IMR-90 (cell line): Measurements from ENCODE around the gene MRPS25. TPM values are rescaled to one million over a fixed set of nuclear protein-coding genes. Genes with fewer than 3 reads are reported as not detected.

Experiments used
- ATAC-seq: fragments of 200-7000 bp; cut with Tn5 transposase; 2 replicates; pipeline ENCODE4 v1.9.1; 2020; ENCODE audit warnings: low read depth, mild to moderate bottlenecking, moderate library complexity
- BruUV-seq: library from RNA; stranded (reverse); fragments of 400-500 nt; replicated peaks from 2 replicates; lab custom pipeline; 2021; lab: Mats Ljungman, UMichigan
- CTCF ChIA-PET: fragments of 300-600 bp; formaldehyde crosslinking; extraction: SDS; loops from one replicate; lab custom pipeline; 2021; ENCODE audit warnings: antibody characterized with exemption; lab: Yijun Ruan, JAX
- POLR2A ChIA-PET: fragments of 300-600 bp; sonication (Branson Sonifier 250); formaldehyde crosslinking; loops from one replicate; lab custom pipeline; 2022; ENCODE audit warnings: antibody characterized with exemption; ENCODE audit not compliant: unreplicated experiment; lab: Charles Lee
- DNase-seq: peaks from one replicate; pipeline ENCODE4 v3.0.0; 2013
- H2AFZ ChIP-seq: replicated peaks from 2 replicates; pipeline ENCODE3; 2013; ENCODE audit warnings: low read length, mild to moderate bottlenecking; ENCODE audit not compliant: poor library complexity
- H2AK5ac ChIP-seq: 2 replicates; pipeline ENCODE4 v1.6.1; 2013; ENCODE audit warnings: low read depth, low read length, inconsistent platforms
- H2AK9ac ChIP-seq: replicated peaks from 2 replicates; pipeline ENCODE3; 2013; ENCODE audit warnings: mild to moderate bottlenecking, low read depth, low read length, moderate library complexity; ENCODE audit not compliant: poor library complexity
- H2BK120ac ChIP-seq: 2 replicates; pipeline ENCODE4 v1.6.1; 2013; ENCODE audit warnings: low read depth, low read length, inconsistent platforms
- H2BK15ac ChIP-seq: 3 replicates; pipeline ENCODE4 v1.6.1; 2013; ENCODE audit warnings: low read depth, low read length, inconsistent platforms
- H2BK20ac ChIP-seq: 2 replicates; pipeline ENCODE4 v1.6.1; 2013; ENCODE audit warnings: low read depth, mild to moderate bottlenecking, inconsistent platforms, low read length, moderate library complexity
- H2BK5ac ChIP-seq: 2 replicates; pipeline ENCODE4 v1.6.1; 2013; ENCODE audit warnings: mild to moderate bottlenecking, low read depth, low read length, inconsistent platforms; ENCODE audit not compliant: poor library complexity, severe bottlenecking
- H3K14ac ChIP-seq: replicated peaks from 2 replicates; pipeline ENCODE4 v1.6.1; 2013; ENCODE audit warnings: low read depth, low read length, inconsistent platforms
- H3K18ac ChIP-seq: 2 replicates; pipeline ENCODE4 v1.6.1; 2013; ENCODE audit warnings: low read depth, low read length, control low read depth
- H3K23ac ChIP-seq: 2 replicates; pipeline ENCODE4 v1.6.1; 2013; ENCODE audit warnings: low read depth, low read length, inconsistent platforms
- H3K27ac ChIP-seq: 2 replicates; pipeline ENCODE4 v1.5.1; 2013; ENCODE audit warnings: mild to moderate bottlenecking, control low read depth, low read length; ENCODE audit not compliant: insufficient read depth
- H3K27me3 ChIP-seq: 2 replicates; pipeline ENCODE4 v1.6.1; 2013; ENCODE audit warnings: low read length; ENCODE audit not compliant: control insufficient read depth, insufficient read depth
- H3K36me3 ChIP-seq: 2 replicates; pipeline ENCODE4 v1.6.1; 2013; ENCODE audit warnings: low read length, mixed read lengths; ENCODE audit not compliant: control insufficient read depth, insufficient read depth
- H3K4ac ChIP-seq: 2 replicates; pipeline ENCODE4 v1.6.1; 2013; ENCODE audit warnings: low read depth, low read length, inconsistent platforms
- H3K4me1 ChIP-seq: 2 replicates; pipeline ENCODE4 v1.6.1; 2013; ENCODE audit warnings: low read length, mixed read lengths; ENCODE audit not compliant: control insufficient read depth, insufficient read depth
- H3K4me2 ChIP-seq: 2 replicates; pipeline ENCODE4 v1.6.1; 2013; ENCODE audit warnings: low read depth, mild to moderate bottlenecking, control low read depth, low read length, moderate library complexity
- H3K4me3 ChIP-seq: 2 replicates; pipeline ENCODE4 v1.5.1; 2013; ENCODE audit warnings: low read depth, mild to moderate bottlenecking, control low read depth, low read length, moderate library complexity; ENCODE audit not compliant: insufficient read depth
- H3K56ac ChIP-seq: 2 replicates; pipeline ENCODE4 v1.6.1; 2013; ENCODE audit warnings: low read length, inconsistent platforms; ENCODE audit not compliant: insufficient read depth; ENCODE audit errors: extremely low read depth
- H3K79me1 ChIP-seq, 2 experiments: 2 replicates each; pipeline ENCODE4 v1.6.1; 2013; ENCODE audit warnings: low read length in 2 of 2, inconsistent platforms in 1 of 2, low read depth in 1 of 2
- H3K9ac ChIP-seq: 2 replicates; pipeline ENCODE4 v1.6.1; 2013; ENCODE audit warnings: low read depth, low read length, control low read depth
- H3K9me1 ChIP-seq: 2 replicates; pipeline ENCODE4 v1.6.1; 2013; ENCODE audit warnings: low read length, inconsistent platforms; ENCODE audit not compliant: insufficient read depth
- H3K9me3 ChIP-seq: 2 replicates; pipeline ENCODE4 v1.6.1; 2013; ENCODE audit warnings: low read length; ENCODE audit not compliant: control insufficient read depth, insufficient read depth
- H4K20me1 ChIP-seq: 2 replicates; pipeline ENCODE4 v1.6.1; 2013; ENCODE audit warnings: low read length, inconsistent platforms; ENCODE audit not compliant: insufficient read depth
- H4K5ac ChIP-seq: 2 replicates; pipeline ENCODE4 v1.6.1; 2013; ENCODE audit warnings: mild to moderate bottlenecking, low read depth, low read length, control low read depth
- H4K8ac ChIP-seq, 2 experiments: 2 replicates each; pipeline ENCODE4 v1.6.1; 2013; ENCODE audit warnings: low read depth in 2 of 2, low read length in 2 of 2, control low read depth in 1 of 2, inconsistent platforms in 1 of 2
- H4K91ac ChIP-seq: 2 replicates; pipeline ENCODE4 v1.6.1; 2013; ENCODE audit warnings: low read depth, low read length, inconsistent platforms; ENCODE audit not compliant: insufficient read depth
- BHLHE40 ChIP-seq: fragments of 150-350 bp; IDR thresholded peaks from 2 replicates; pipeline ENCODE4 v1.6.1; 2016; ENCODE audit warnings: mild to moderate bottlenecking, low read depth, low read length
- CEBPB ChIP-seq: IDR thresholded peaks from 2 replicates; pipeline ENCODE4 v1.6.1; 2012; ENCODE audit warnings: low read depth, low read length, improper control_type of control experiment
- CHD1 ChIP-seq: IDR thresholded peaks from 2 replicates; pipeline ENCODE4 v1.6.1; 2012; ENCODE audit warnings: low read depth, low read length, improper control_type of control experiment
- CTCF ChIP-seq: conservative IDR thresholded peaks from 2 replicates; pipeline ENCODE4 v1.5.1; 2012; ENCODE audit warnings: mild to moderate bottlenecking, low read depth, low read length, improper control_type of control experiment
- FOS ChIP-seq: fragments of 150-350 bp; IDR thresholded peaks from 2 replicates; pipeline ENCODE4 v1.6.1; 2016; ENCODE audit warnings: low read depth, low read length
- MAFK ChIP-seq: IDR thresholded peaks from 2 replicates; pipeline ENCODE4 v1.6.1; 2012; ENCODE audit warnings: low read depth, low read length, improper control_type of control experiment
- MAZ ChIP-seq: IDR thresholded peaks from 2 replicates; pipeline ENCODE4 v1.6.1; 2012; ENCODE audit warnings: low read depth, mild to moderate bottlenecking, low read length, improper control_type of control experiment, moderate library complexity, borderline replicate concordance
- NFE2L2 ChIP-seq: fragments of 150-350 bp; IDR thresholded peaks from 2 replicates; pipeline ENCODE4 v1.6.1; 2016; ENCODE audit warnings: low read depth, mild to moderate bottlenecking, low read length
- POLR2A ChIP-seq: IDR thresholded peaks from 2 replicates; pipeline ENCODE4 v1.6.1; 2012; ENCODE audit warnings: mild to moderate bottlenecking, low read depth, low read length
- RAD21 ChIP-seq: IDR thresholded peaks from 2 replicates; pipeline ENCODE4 v1.6.1; 2012; ENCODE audit warnings: low read length, improper control_type of control experiment
- RCOR1 ChIP-seq: IDR thresholded peaks from 2 replicates; pipeline ENCODE4 v1.6.1; 2012; ENCODE audit warnings: mild to moderate bottlenecking, low read length, improper control_type of control experiment; ENCODE audit not compliant: insufficient replicate concordance
- RFX5 ChIP-seq: IDR thresholded peaks from 2 replicates; pipeline ENCODE4 v1.8.0; 2012; ENCODE audit warnings: low read depth, mild to moderate bottlenecking, low read length, moderate library complexity
- SMC3 ChIP-seq: fragments of 150-350 bp; IDR thresholded peaks from 2 replicates; pipeline ENCODE4 v1.6.1; 2016; ENCODE audit warnings: low read depth, mild to moderate bottlenecking, antibody characterized with exemption, low read length, moderate library complexity
- WGBS, 2 experiments: methylation state at CpG; one replicate each; pipeline versions ENCODE4 v1.1.5 to v1.1.7; 2013; ENCODE audit warnings: missing lambda C conversion rate in 2 of 2; ENCODE audit not compliant: insufficient read length in 1 of 2; ENCODE audit errors: extremely low coverage in 2 of 2; 5-methylcytosine and 5-hydroxymethylcytosine counted together
- dilution Hi-C: fragments of 300-500 bp; cut with HindIII; formaldehyde crosslinking; loops from one replicate; pipeline ENCODE4 v1.14.3; 2018; ENCODE audit warnings: low sequenced_read_pairs; ENCODE audit not compliant: unreplicated experiment
- in situ Hi-C: fragments of 300-500 bp; cut with MboI; formaldehyde crosslinking; loops from 3 replicates; pipeline ENCODE4 v1.14.3; 2019; ENCODE audit warnings: low sequenced_read_pairs, inconsistent platforms, mixed read lengths
- intact Hi-C: fragments of 100-400 bp; cut with micrococcal nuclease; formaldehyde crosslinking; loops from 2 replicates; pipeline ENCODE4 v1.10.0; 2022
- polyA plus RNA-seq, 3 experiments: library from polyadenylated mRNA; depleted of rRNA; stranded (reverse); fragments of >200 nt; gene quantifications; 2 replicates each; pipeline ENCODE4 v1.2.3, GENCODE V29; 2012; ENCODE audit warnings: low replicate concordance in 1 of 3
- total RNA-seq: library from RNA; depleted of rRNA; stranded (reverse); fragments of >200 nt; gene quantifications from 2 replicates; pipeline ENCODE4 v1.2.3, GENCODE V29; 2012
- TF ChIP-seq, protein P1 (sequence below): fragments of 150-350 bp; IDR thresholded peaks from 2 replicates; pipeline ENCODE4 v1.6.1; 2017; ENCODE audit warnings: mild to moderate bottlenecking, antibody characterized with exemption, low read length, low read depth

The MRPS25 gene
- total and polyA plus RNA-seq, 2 of the 4 experiments (the other 2 are of a cell fraction): 9.0 to 20.8 TPM

- H3K36me3 ChIP-seq: peaks cover 39% of the 10 kb centered on the region
- no CpG with 5 or more reads among the region's 2 CpGs for WGBS, 2 experiments
- 0 out of 2 replicates have a peak, but pooled peaks cover 2% of the 10 kb centered on the region for H3K4me1 ChIP-seq
- no peak overlapping the region for H2AFZ ChIP-seq
- no peak overlapping the region for H2BK20ac ChIP-seq
- no peak overlapping the region for H2BK15ac ChIP-seq
- no peak overlapping the region for H3K9ac ChIP-seq
- no peak overlapping the region for H4K8ac ChIP-seq
- no TSS peak for BruUV-seq
- H3K23ac ChIP-seq: no peak overlapping the region
- ATAC-seq (no peak), DNase-seq (no peak)
- H3K4me2 ChIP-seq: no peak overlapping the region
- no peaks in the 10 kb centered on the region for H3K9me3 ChIP-seq
- ChIA-PET POLR2A (no interaction called here), CTCF (no interaction called here)
- in situ Hi-C loops (no loop called here), intact Hi-C loops (no loop called here), dilution Hi-C loops (no loop called here)
- H3K14ac ChIP-seq: no peak overlapping the region
- H3K4ac ChIP-seq: no peak overlapping the region
- H2BK5ac ChIP-seq: no peak overlapping the region
- no peak overlapping the region for H3K27ac ChIP-seq
- no peak overlapping the region for H2BK120ac ChIP-seq
- no peak overlapping the region for H3K18ac ChIP-seq
- H3K27me3 ChIP-seq: no peaks in the 10 kb centered on the region
- no peak overlapping the region for H2AK5ac ChIP-seq
- no peak for TF ChIP-seq RAD21
- TF ChIP-seq SMC3: no peak
- no peak for TF ChIP-seq MAZ
- no peak for TF ChIP-seq CHD1
- TF ChIP-seq, protein P1, sequence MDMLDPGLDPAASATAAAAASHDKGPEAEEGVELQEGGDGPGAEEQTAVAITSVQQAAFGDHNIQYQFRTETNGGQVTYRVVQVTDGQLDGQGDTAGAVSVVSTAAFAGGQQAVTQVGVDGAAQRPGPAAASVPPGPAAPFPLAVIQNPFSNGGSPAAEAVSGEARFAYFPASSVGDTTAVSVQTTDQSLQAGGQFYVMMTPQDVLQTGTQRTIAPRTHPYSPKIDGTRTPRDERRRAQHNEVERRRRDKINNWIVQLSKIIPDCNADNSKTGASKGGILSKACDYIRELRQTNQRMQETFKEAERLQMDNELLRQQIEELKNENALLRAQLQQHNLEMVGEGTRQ: no peak
- TF ChIP-seq MAFK: no peak
- TF ChIP-seq CTCF: no peak
- TF ChIP-seq RCOR1: no peak
- TF ChIP-seq BHLHE40: no peak
- TF ChIP-seq RFX5: no peak
- no peak for TF ChIP-seq CEBPB
- TF ChIP-seq FOS: no peak
- no peak for TF ChIP-seq NFE2L2
- TF ChIP-seq POLR2A: no peak
- no peak overlapping the region for H3K56ac ChIP-seq
- no peaks in the 10 kb centered on the region for H4K20me1 ChIP-seq
- H2AK9ac ChIP-seq: no peak overlapping the region
- H3K79me1 ChIP-seq: peaks cover 3 to 5% of the 10 kb centered on the region in 2 experiments; a peak in 3 of 4 replicates
- no peak overlapping the region for H3K4me3 ChIP-seq
- peaks cover 4% of the 10 kb centered on the region; the same call in 1 of the 2 replicates for H3K9me1 ChIP-seq
- no peak overlapping the region for H4K5ac ChIP-seq
- no peak overlapping the region for H4K91ac ChIP-seq
These were observed 21.6 kb upstream of the MRPS25 start for GRCh38 chr3:15086699-15087098.
